Uterus (tissue), 4 donors: ENCODE data around the gene SLC22A1. TPM values are rescaled to one million over a fixed set of nuclear protein-coding genes. Genes with fewer than 3 reads are reported as not detected.

Experiments
- DNase-seq, 2 donors: peaks; one replicate each; pipeline ENCODE4 v3.0.0-alpha.2; 2019 to 2020
- H3K27ac ChIP-seq, 2 donors: fragments of 200-600 bp; sonication (generic); 1 replicate in 1 of 2; 2 replicates in 1 of 2; pipeline ENCODE4 v1.5.1; 2016 to 2018
- H3K27me3 ChIP-seq, 2 donors: fragments of 200-600 bp; sonication (generic); one replicate each; pipeline ENCODE4 v1.5.1; 2018 to 2019; ENCODE audit warnings: control low read depth in 1 of 2
- H3K36me3 ChIP-seq, 2 donors: fragments of 200-600 bp; sonication (generic); one replicate each; pipeline ENCODE4 v1.5.1; 2019; ENCODE audit warnings: control low read depth in 1 of 2
- H3K4me1 ChIP-seq, 2 donors: fragments of 200-600 bp; sonication (generic); one replicate each; pipeline ENCODE4 v1.5.1; 2018 to 2019; ENCODE audit warnings: control low read depth in 1 of 2
- H3K4me3 ChIP-seq, 2 donors: fragments of 200-600 bp; sonication (generic); 1 replicate in 1 of 2; 2 replicates in 1 of 2; pipeline ENCODE4 v1.5.1; 2018 to 2019; ENCODE audit warnings: mild to moderate bottlenecking in 1 of 2
- H3K9me3 ChIP-seq, 2 donors: fragments of 200-600 bp; sonication (generic); one replicate each; pipeline ENCODE4 v1.5.1; 2019; ENCODE audit warnings: control low read depth in 1 of 2
- CTCF ChIP-seq, 4 experiments: fragments of 200-600 bp in 2 of 4; fragments of 450-650 bp in 2 of 4; sonication (generic) in 2 of 4; IDR thresholded peaks; one replicate each; pipeline ENCODE4 v1.5.1; 2016 to 2019; ENCODE audit warnings: antibody characterized with exemption in 4 of 4, mild to moderate bottlenecking in 2 of 4, moderate library complexity in 1 of 4
- POLR2A ChIP-seq, 2 donors: fragments of 450-650 bp; IDR thresholded peaks; one replicate each; pipeline ENCODE4 v1.6.1; 2016; ENCODE audit warnings: antibody characterized with exemption in 2 of 2, mild to moderate bottlenecking in 1 of 2, moderate library complexity in 1 of 2
- intact Hi-C: fragments of 100-400 bp; cut with DNase I; formaldehyde crosslinking; loops from one replicate; pipeline ENCODE4 v1.15.1; 2023; ENCODE audit warnings: low total_unique reads
- total RNA-seq, 4 donors: library from RNA; depleted of rRNA in 3 of 4; stranded (reverse); fragments of >200 nt in 3 of 4; gene quantifications; one replicate each; pipeline versions ENCODE4 v1.1.0 to v1.2.4, GENCODE V29; 2014 to 2023
- donor health status: DM: yes; HTN: yes; CAD: no.

SLC22A1 gene
- total RNA-seq, 4 donors from 2014 or later = 0.35 to 5.4 TPM; not detected in 2

GRCh38 chr6:160092602-160093001, 29.0 kb upstream of the SLC22A1 start:
- Histone ChIP-seq H3K9me3 (no peaks in the 10 kb centered on the region), H3K27me3 (no peaks in the 10 kb centered on the region), H3K36me3 (no peaks in the 10 kb centered on the region), H3K27ac (no peak overlapping the region), H3K4me3 (no peak overlapping the region), H3K4me1 (no peaks in the 10 kb centered on the region)
- TF ChIP-seq POLR2A (IDR thresholded peaks at IDR 0.05) = no peak
- TF ChIP-seq CTCF (IDR thresholded peaks at IDR 0.05) = no peak
- intact Hi-C loops = no loop called here
- no peak for DNase-seq

GRCh38 chr6:160093061-160093460, 28.6 kb upstream of the SLC22A1 start:
- intact Hi-C loops = no loop called here
- Histone ChIP-seq H3K36me3 (no peaks in the 10 kb centered on the region), H3K27ac (no peak overlapping the region), H3K4me1 (no peaks in the 10 kb centered on the region), H3K27me3 (no peaks in the 10 kb centered on the region), H3K9me3 (no peaks in the 10 kb centered on the region), H3K4me3 (no peak overlapping the region)
- TF ChIP-seq CTCF (IDR thresholded peaks at IDR 0.05) (no peak), POLR2A (IDR thresholded peaks at IDR 0.05) (no peak)
- DNase-seq = no peak

- Histone ChIP-seq H3K9me3 (no peaks in the 10 kb centered on the region), H3K27me3 (no peaks in the 10 kb centered on the region), H3K27ac (no peak overlapping the region), H3K4me1 (no peaks in the 10 kb centered on the region), H3K36me3 (no peaks in the 10 kb centered on the region), H3K4me3 (no peak overlapping the region)
- intact Hi-C loops = no loop called here
- no peak for DNase-seq
- TF ChIP-seq POLR2A (IDR thresholded peaks at IDR 0.05) = no peak
- no peak for TF ChIP-seq CTCF (IDR thresholded peaks at IDR 0.05)
These were observed 27.7 kb upstream of the SLC22A1 start for GRCh38 chr6:160093946-160094345.

GRCh38 chr6:160095146-160095845, 26.3 kb upstream of the SLC22A1 start:
- DNase-seq = no peak
- Histone ChIP-seq H3K4me3 (no peak overlapping the region), H3K36me3 (no peaks in the 10 kb centered on the region), H3K27me3 (no peaks in the 10 kb centered on the region), H3K4me1 (no peaks in the 10 kb centered on the region), H3K9me3 (no peaks in the 10 kb centered on the region), H3K27ac (no peak overlapping the region)
- TF ChIP-seq POLR2A (IDR thresholded peaks at IDR 0.05) = no peak
- no peak for TF ChIP-seq CTCF (IDR thresholded peaks at IDR 0.05)
- intact Hi-C loops = no loop called here

GRCh38 chr6:160101277-160102205, 20.1 kb upstream of the SLC22A1 start:
- intact Hi-C loops = no loop called here
- H3K4me1 ChIP-seq = no peaks in the 10 kb centered on the region
- H3K4me3 ChIP-seq = no peak overlapping the region
- H3K36me3 ChIP-seq = no peaks in the 10 kb centered on the region
- H3K27ac ChIP-seq = no peak overlapping the region
- no peaks in the 10 kb centered on the region for H3K27me3 ChIP-seq
- DNase-seq = no peak
- TF ChIP-seq CTCF (IDR thresholded peaks at IDR 0.05) (no peak), POLR2A (IDR thresholded peaks at IDR 0.05) (no peak)
- H3K9me3 ChIP-seq = no peaks in the 10 kb centered on the region
